HG03521 (cell line): ENCODE measurements around the gene DCDC1.
"Not testable (repeated sequence)": the region's sequence is repeated elsewhere in the genome, so short reads cannot be mapped to it uniquely, and the experiment has no call there.

Source experiments
- ATAC-seq: cut with Tn5 transposase; IDR thresholded peaks from one replicate; pipeline ENCODE4 v1.9.1; 2021; ENCODE audit warnings: mild to moderate bottlenecking, moderate library complexity; ENCODE audit not compliant: unreplicated experiment

The DCDC1 gene

DNA sequence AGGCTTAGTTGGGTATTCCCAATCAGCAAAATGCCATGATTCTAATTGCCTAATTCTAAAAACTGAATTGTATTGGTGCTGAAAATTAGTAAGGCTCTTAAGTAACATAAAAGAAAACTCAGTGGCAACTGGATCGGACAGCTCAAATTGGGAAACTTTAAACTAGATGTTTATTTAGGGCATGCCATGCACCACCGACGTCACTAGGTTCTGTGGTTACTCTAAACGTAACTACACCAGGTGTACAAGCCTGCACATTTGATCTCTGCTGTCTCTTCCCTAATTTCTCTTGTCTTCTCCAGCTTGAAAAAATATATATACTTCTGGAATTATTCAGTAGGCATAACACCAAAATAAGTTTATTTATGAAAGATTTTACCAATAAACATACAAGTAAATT, 378.2 kb downstream of the DCDC1 start:
- no peak for ATAC-seq

DNA sequence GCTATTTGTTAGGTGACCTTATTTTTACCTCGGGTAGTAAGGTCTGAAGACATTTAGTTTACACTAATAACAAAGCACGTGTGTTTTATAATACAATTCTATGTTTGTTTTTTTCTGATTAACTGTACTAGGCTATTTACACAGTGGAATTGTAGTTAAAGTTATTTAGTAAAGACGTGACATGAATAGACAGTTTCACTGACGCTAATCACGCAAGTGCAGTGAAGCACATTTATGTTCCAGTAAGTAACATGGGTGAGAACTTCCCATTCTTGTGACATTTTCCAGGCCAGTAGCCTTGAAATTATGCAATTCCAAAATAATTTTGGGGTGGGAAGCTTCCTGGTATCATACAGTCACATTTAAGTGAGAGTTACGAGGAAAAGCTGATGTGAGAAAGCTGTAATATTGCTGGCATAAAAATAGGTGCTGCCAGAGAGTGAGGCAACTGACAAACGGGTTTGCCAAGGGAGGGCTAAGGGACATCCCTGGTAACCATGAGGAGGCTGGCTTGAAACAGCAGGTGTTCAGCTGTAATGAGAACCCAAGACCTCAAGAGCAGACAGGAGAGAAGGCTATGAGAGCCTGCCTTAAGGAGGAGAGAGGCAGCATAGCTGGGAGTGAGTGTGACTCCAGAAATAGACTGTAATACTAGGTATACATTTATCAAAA, 378.8 kb downstream of the DCDC1 start:
- no peak for ATAC-seq

GRCh38 chr11:30987819-30988218, 381.7 kb downstream of the DCDC1 start:
- no peak for ATAC-seq

DNA sequence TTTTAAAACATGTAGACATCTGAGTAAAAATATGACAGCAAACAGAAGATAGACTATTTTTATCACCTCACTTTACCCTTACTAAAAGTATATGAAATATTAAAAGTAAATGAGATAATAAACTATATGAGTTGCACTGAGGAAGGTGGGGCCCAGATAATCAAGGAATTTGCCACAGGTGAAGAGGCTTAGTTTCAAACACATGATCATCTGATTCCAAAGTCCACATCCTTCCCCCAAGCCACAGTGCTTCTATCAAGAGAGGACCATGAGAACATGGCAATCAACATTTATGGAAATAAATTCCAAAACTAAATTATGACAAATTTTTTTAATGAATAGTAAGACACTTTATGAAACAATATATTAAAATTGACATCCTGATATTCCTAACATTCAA, 384.0 kb downstream of the DCDC1 start:
- ATAC-seq = no peak

GRCh38 chr11:30984827-30985226, 384.7 kb downstream of the DCDC1 start:
- no peak for ATAC-seq

DNA sequence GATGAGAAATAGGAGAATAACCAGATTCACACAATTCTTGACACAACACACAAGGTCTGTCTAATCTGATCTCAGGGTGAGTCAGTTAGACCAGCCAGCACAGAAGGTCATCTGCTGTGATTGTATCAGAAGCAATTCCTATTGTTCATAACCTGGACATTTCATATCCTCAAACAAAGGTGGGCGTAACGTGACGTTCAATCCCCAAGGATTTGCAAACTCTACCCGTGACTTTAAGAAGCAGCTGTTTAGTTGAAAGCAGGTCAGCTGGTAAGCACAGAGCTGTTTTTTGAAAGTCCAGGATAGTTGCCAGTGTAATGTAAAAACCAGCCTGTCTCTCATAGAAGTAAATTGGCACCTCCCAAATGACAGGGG, 385.1 kb downstream of the DCDC1 start:
- no peak for ATAC-seq

- no peak for ATAC-seq
Measured at GRCh38 chr11:30983776-30984441, 385.6 kb downstream of the DCDC1 start.

- ATAC-seq = no peak
Measured at GRCh38 chr11:30983143-30983542, 386.4 kb downstream of the DCDC1 start.

- no peak for ATAC-seq
Measured at GRCh38 chr11:30967579-30967978, 402.0 kb downstream of the DCDC1 start.

- no peak for ATAC-seq
Measured at GRCh38 chr11:30960387-30960992, 409.0 kb downstream of the DCDC1 start.

GRCh38 chr11:30956751-30957150, 412.8 kb downstream of the DCDC1 start:
- no peak for ATAC-seq

- ATAC-seq = no peak
Measured at GRCh38 chr11:30949838-30950237, 419.7 kb downstream of the DCDC1 start.

GRCh38 chr11:30947715-30948114, 421.8 kb downstream of the DCDC1 start:
- ATAC-seq = not testable (repeated sequence)

GRCh38 chr11:30938810-30939209, 430.7 kb downstream of the DCDC1 start:
- ATAC-seq = no peak

- ATAC-seq = no peak
Measured at GRCh38 chr11:30938171-30938570, 431.4 kb downstream of the DCDC1 start.

GRCh38 chr11:30936491-30936890, 433.0 kb downstream of the DCDC1 start:
- no peak for ATAC-seq

DNA sequence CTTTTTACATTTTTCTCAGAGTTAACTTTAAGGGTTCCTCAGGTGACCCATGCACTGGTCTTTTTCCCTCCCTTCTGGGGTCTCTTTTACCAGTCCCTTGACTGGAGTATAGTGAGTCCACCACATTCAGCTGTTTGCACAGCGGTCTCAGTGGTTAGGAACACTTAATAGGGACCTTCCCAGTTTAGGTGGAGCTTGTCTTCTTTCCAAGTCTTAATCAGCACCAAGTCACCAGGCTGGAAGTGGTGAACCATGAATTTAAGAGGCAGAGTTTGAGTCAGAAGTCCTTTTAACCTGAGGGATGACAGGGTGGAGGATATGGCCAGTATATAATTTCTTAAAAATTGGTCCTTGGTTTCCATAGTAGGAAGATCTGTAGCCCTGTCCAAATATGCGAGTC, 433.7 kb downstream of the DCDC1 start:
- ATAC-seq = no peak

DNA sequence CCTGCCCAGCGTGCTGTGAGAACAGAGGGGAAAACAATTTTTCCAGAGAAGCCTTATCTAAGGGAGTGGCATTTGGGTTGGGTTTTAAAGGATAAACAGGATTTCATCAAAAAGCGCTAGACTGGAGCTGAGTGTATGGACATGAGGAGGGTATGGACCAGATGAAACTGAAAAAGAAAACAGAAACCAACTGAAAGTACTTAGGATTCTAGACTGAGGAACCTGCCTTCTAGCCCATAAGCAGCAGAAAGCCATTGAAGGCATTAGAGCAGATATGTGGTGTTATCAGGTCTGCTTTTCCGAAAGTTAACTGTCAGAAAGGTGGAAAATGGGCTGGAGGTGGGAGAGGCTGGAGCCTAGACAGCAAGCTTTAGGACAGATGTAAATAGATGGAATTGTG, 443.4 kb downstream of the DCDC1 start:
- ATAC-seq = no peak

GRCh38 chr11:30921811-30922210, 447.7 kb downstream of the DCDC1 start:
- ATAC-seq = no peak

GRCh38 chr11:30919389-30920152, 450.0 kb downstream of the DCDC1 start:
- no peak for ATAC-seq

DNA sequence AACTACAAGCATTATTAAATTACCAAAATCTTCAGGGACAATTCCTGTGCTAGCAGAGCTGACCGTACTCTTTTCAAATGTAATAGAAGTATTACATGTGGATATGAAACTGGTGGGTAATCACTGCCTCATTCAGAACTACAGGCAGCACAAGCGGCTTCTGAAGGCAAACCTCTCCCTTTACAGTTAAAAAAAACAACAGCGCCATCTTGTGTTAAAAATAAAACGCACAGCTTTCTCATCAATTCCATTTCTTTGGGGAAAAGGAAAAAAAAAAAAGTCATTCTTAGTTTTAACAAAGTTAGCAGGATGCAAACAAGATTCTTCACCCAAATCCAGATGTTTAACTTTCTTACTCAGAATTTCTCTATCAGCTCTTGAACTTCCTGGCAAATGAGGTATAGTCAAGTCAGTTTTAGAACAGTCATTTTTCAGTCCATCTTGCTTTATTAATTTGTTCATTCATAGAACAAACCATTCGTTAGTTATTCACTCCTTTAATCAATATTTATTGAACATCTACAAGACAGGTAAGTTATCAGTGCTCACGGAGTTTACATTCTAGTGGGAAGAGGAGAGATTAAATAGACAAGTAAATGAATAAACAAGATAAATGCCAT, 451.6 kb downstream of the DCDC1 start:
- peak; percentile 56 for ATAC-seq
